Nephron progenitor cell (in vitro differentiated cells): Measurements from ENCODE around the gene LGALS9C.
A peak's percentile ranks its signal among the peaks of the same experiment; 100 is the strongest.
"Not testable (repeated sequence)": the region's sequence is repeated elsewhere in the genome, so short reads cannot be mapped to it uniquely, and the experiment has no call there.

ENCODE experiments used
- DNase-seq: peaks from one replicate; pipeline ENCODE4 v3.0.0; 2021
- H3K27ac Mint-ChIP-seq: 2 replicates; pipeline ENCODE4 v1.8.0; 2021; ENCODE audit warnings: mild to moderate bottlenecking, moderate library complexity, mixed read lengths
- H3K27me3 Mint-ChIP-seq: 2 replicates; pipeline ENCODE4 v1.8.0; 2021; ENCODE audit warnings: mild to moderate bottlenecking, low read depth, mixed read lengths; ENCODE audit not compliant: poor library complexity
- H3K36me3 Mint-ChIP-seq: 2 replicates; pipeline ENCODE4 v1.8.0; 2021; ENCODE audit warnings: low read depth, mixed read lengths
- H3K4me1 Mint-ChIP-seq: 2 replicates; pipeline ENCODE4 v1.8.0; 2021; ENCODE audit warnings: mixed read lengths
- H3K4me3 Mint-ChIP-seq: 2 replicates; pipeline ENCODE4 v1.8.0; 2021; ENCODE audit warnings: mild to moderate bottlenecking, moderate library complexity, mixed read lengths
- H3K9me3 Mint-ChIP-seq: 2 replicates; pipeline ENCODE4 v1.8.0; 2021; ENCODE audit warnings: mild to moderate bottlenecking, moderate library complexity, mixed read lengths
- CTCF ChIP-seq: fragments of 200-600 bp; sonication (generic); IDR thresholded peaks from 2 replicates; pipeline ENCODE4 v1.5.0; 2021; ENCODE audit warnings: antibody characterized with exemption

The LGALS9C gene

GRCh38 chr17:18494250-18494768 lies 17.7 kb downstream of the LGALS9C start:
- not testable (repeated sequence) for H3K4me3 Mint-ChIP-seq, H3K27me3 Mint-ChIP-seq, H3K27ac Mint-ChIP-seq, DNase-seq, H3K4me1 Mint-ChIP-seq, H3K9me3 Mint-ChIP-seq, H3K36me3 Mint-ChIP-seq

DNA sequence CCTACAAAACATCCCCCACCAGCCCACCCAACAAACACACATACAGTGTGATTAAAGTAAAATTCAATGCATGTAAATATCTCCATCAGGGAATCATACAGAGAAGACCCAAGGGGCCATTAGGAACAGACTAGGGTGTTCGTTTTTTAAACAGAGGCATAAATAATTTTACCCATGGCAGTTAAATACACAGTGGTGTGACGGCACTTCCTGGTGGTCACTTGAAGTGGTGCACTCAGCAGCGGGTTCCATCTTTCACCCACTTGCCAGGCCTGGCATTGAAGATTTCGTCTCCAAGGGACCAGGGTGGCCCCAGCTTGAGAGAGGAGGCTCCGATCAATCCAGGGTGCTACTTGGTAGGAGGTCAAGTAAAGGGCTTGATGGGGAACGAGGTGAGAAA lies 20.5 kb downstream of the LGALS9C start:
- not testable (repeated sequence) for H3K4me3 Mint-ChIP-seq, H3K9me3 Mint-ChIP-seq, H3K36me3 Mint-ChIP-seq, DNase-seq, H3K27me3 Mint-ChIP-seq, H3K4me1 Mint-ChIP-seq, H3K27ac Mint-ChIP-seq
- peak; percentile 10 for TF ChIP-seq CTCF

DNA sequence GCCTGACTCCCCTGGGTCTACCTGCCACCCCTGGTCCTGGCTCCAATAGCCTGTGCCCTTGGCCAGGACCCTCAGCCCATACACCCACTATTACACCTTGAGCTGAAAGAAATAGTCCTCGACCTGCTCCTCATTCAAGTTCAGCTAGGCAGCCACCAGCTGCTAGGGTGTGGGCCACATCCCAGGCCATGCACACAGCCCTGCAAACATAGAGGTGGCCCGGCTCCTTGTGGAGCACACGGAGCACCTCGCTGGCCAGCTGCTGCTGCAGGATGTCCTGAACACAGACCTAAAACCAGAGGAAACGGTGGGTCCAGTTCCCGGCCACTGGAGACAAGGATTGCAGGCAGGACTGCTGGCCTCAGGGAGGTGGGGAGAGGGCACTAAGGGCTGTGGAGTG lies 22.5 kb downstream of the LGALS9C start:
- not testable (repeated sequence) for DNase-seq, H3K27ac Mint-ChIP-seq, H3K9me3 Mint-ChIP-seq, H3K4me1 Mint-ChIP-seq, H3K4me3 Mint-ChIP-seq, H3K36me3 Mint-ChIP-seq, H3K27me3 Mint-ChIP-seq

DNA sequence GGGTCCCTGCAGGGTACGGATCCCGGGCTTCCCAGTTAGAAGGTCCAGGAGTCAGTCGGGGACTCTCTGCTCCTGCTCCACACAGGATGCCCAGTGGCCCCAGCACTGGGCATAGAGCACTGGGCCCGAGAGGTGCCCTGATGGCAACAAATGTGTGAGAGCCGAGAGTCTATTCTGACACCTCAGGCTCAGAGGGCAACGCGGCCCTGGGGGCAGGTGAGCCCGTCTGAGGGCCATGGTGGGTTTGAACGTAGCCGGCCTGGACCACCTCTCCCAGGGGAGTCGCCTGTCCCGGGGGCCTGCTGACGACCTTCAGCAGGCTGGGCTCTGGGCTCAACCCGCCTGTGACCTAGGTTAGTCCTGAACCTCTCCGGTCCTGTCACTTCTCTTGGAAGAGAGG lies 23.2 kb downstream of the LGALS9C start:
- DNase-seq, H3K27ac Mint-ChIP-seq, H3K36me3 Mint-ChIP-seq, H3K4me1 Mint-ChIP-seq, H3K4me3 Mint-ChIP-seq, H3K9me3 Mint-ChIP-seq, H3K27me3 Mint-ChIP-seq: not testable (repeated sequence)

- H3K27ac Mint-ChIP-seq, H3K27me3 Mint-ChIP-seq, H3K9me3 Mint-ChIP-seq: not testable (repeated sequence)
Observed at GRCh38 chr17:18500281-18500680, 23.7 kb downstream of the LGALS9C start.

DNA sequence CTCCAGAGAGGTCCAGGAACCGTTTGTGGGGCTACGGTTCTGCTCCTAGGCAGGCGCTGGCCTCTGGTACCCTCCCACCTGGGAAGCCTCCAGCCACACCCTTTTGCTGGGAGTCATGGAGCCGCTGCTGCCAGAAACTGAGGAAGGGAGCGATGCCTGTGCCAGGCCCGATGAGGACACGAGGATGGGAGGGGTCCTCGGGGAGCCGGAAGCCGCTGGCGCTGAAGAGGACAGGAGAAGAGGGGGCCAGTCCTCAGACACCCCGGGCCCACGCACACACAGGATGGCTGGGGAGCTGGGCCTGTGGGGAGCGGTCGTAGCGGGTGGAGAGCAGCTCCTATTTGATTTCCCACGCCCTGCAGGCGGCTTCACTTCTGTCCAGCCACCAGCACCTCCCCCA lies 24.2 kb downstream of the LGALS9C start:
- H3K27ac Mint-ChIP-seq, H3K4me3 Mint-ChIP-seq, H3K4me1 Mint-ChIP-seq, DNase-seq, H3K36me3 Mint-ChIP-seq, H3K27me3 Mint-ChIP-seq, H3K9me3 Mint-ChIP-seq: not testable (repeated sequence)

More at GRCh38 chr17:18500281-18500680, 23.7 kb downstream of the LGALS9C start:
- H3K4me3 Mint-ChIP-seq, H3K36me3 Mint-ChIP-seq, H3K4me1 Mint-ChIP-seq, DNase-seq: not testable (repeated sequence)

GRCh38 chr17:18503221-18503620 lies 26.6 kb downstream of the LGALS9C start:
- not testable (repeated sequence) for H3K36me3 Mint-ChIP-seq, H3K4me3 Mint-ChIP-seq
- DNase-seq, result peak; percentile 33

GRCh38 chr17:18507729-18508128 lies 31.1 kb downstream of the LGALS9C start:
- not testable (repeated sequence) for H3K9me3 Mint-ChIP-seq, H3K27me3 Mint-ChIP-seq, H3K36me3 Mint-ChIP-seq, DNase-seq, H3K4me1 Mint-ChIP-seq, H3K4me3 Mint-ChIP-seq, H3K27ac Mint-ChIP-seq

More at GRCh38 chr17:18503221-18503620, 26.6 kb downstream of the LGALS9C start:
- not testable (repeated sequence) for H3K27me3 Mint-ChIP-seq, H3K27ac Mint-ChIP-seq, H3K9me3 Mint-ChIP-seq, H3K4me1 Mint-ChIP-seq

- H3K27me3 Mint-ChIP-seq, DNase-seq, H3K4me1 Mint-ChIP-seq, H3K9me3 Mint-ChIP-seq, H3K36me3 Mint-ChIP-seq, H3K27ac Mint-ChIP-seq, H3K4me3 Mint-ChIP-seq: not testable (repeated sequence)
Observed at GRCh38 chr17:18508667-18509066, 32.1 kb downstream of the LGALS9C start.

DNA sequence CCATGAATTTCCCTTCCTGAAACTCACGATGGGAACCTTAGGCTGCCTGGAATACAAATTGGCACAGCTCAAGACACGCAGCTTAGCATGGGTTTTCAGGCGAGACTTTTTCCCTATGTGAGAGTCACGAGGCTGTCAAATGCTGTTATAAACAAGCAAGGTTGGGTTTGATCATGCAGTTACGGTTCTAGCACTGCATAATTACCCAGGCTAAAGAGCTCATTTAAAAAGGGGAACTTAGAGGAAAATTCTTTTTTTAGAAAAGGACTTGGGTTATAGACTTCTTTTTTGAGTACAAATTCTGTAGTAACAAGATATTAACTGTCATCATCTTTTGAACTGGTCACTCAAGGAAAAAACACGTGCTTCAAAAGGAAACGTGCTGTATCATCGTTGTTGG lies 44.5 kb downstream of the LGALS9C start:
- H3K4me1 Mint-ChIP-seq, H3K27ac Mint-ChIP-seq, H3K36me3 Mint-ChIP-seq, H3K27me3 Mint-ChIP-seq, H3K4me3 Mint-ChIP-seq, DNase-seq, H3K9me3 Mint-ChIP-seq: not testable (repeated sequence)

DNA sequence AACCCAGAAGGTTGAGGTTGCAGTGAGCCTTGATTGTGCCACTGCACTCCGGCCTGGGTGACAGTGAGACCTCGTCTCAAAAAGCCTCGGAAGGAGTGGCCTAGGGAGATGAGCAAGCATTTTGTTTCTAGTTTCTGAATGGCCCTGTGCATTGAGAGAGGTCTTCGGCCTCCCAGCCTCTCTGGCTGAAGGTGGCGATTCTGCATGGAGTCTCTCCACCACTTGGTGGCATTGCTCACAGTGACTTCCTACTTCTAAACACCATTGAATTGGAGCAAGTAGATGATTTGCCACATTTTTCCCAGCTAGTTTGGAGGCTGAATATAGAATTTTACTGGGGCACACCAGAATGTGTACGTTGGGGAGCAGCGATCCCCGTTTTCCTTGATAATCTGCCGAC lies 48.4 kb downstream of the LGALS9C start:
- H3K4me3 Mint-ChIP-seq, H3K9me3 Mint-ChIP-seq, H3K4me1 Mint-ChIP-seq, H3K36me3 Mint-ChIP-seq, H3K27me3 Mint-ChIP-seq, H3K27ac Mint-ChIP-seq, DNase-seq: not testable (repeated sequence)

DNA sequence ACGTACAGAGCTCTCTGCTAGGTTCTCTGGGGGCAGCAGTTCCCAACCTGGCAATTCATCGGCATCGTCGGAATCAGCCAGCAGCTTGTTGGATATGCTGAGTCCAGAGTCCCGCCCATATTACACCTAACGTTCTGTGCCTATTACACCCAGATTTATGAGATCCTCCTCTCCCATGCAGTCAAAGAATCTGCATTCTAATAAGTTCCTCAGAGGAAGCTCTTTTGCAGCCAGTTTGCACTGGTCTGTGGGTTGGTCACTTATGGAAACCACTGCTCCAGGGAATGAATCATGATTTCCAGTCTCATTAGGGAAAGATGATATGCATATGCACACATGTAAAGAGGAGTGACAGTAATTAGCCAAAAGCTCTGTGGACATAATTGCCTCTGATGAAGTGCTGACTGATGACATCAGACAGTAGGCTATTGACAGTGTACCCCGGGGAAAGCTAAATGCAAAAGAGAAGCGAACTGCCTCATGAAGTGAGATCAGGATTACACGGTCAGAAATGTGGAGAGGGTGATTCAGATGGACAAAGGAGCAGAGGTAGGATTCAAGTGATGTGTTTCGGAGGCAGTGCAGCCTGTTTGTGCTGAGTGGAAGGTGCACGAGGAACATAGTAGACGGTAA lies 49.7 kb downstream of the LGALS9C start:
- DNase-seq, H3K4me1 Mint-ChIP-seq, H3K27me3 Mint-ChIP-seq, H3K27ac Mint-ChIP-seq, H3K4me3 Mint-ChIP-seq, H3K36me3 Mint-ChIP-seq, H3K9me3 Mint-ChIP-seq: not testable (repeated sequence)

DNA sequence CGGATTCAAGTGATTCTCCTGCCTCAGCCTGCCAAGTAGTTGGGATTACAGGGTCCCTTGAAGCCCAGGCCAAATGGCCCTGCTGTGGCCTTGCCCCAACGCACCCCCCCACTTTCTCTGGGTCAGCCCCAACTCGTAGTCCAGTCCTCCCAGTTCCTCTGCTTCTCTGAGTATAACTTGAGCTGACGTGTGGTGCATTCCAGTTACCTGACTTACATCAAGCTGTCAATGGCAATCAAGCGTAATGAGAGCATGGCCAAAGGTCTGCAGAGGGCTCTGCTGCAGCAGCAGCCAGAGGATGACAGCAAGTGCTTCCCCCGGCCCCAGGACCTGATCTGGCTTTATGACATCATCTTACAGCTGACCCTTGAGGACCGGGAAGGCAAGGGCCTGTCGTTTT lies 50.8 kb downstream of the LGALS9C start:
- H3K9me3 Mint-ChIP-seq, H3K4me1 Mint-ChIP-seq, H3K36me3 Mint-ChIP-seq, DNase-seq, H3K27ac Mint-ChIP-seq, H3K4me3 Mint-ChIP-seq, H3K27me3 Mint-ChIP-seq: not testable (repeated sequence)

DNA sequence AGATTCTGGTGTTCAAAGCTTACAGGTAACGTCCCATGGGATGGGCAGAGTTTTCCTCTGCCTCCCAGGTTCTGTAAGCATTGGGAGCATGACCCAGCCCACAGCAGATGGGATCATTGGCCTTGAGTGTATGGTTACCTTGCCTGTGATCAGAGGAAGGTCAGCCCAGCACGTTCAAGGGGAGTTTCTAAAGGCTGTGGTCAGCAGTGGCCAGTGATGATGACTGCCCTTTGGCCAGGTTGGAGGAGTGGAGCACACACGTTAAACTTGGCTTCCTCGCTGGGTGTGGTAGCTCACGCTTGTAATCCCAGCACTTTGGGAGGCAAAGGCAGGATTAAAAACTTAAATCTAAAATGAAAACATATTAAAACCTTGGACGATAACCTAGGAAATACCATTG lies 51.8 kb downstream of the LGALS9C start:
- H3K27me3 Mint-ChIP-seq, H3K27ac Mint-ChIP-seq, H3K4me1 Mint-ChIP-seq, DNase-seq, H3K9me3 Mint-ChIP-seq, H3K4me3 Mint-ChIP-seq, H3K36me3 Mint-ChIP-seq: not testable (repeated sequence)
